GM23338 (cell line): Measurements from ENCODE around the gene COL25A1. TPM values are rescaled to one million over a fixed set of nuclear protein-coding genes. Genes with fewer than 3 reads are reported as not detected.

Experiments
- ATAC-seq: fragments of 200-7000 bp; cut with Tn5 transposase; 3 replicates; pipeline ENCODE4 v1.9.1; 2020
- DNase-seq: peaks from one replicate; pipeline ENCODE4 v3.0.0-alpha.2; 2015; ENCODE audit warnings: low spot score
- H2AFZ ChIP-seq: fragments of 200-600 bp; sonication (generic); 2 replicates; pipeline ENCODE4 v1.8.0; 2016; ENCODE audit warnings: antibody characterized with exemption, mild to moderate bottlenecking, moderate library complexity
- H3F3A ChIP-seq: fragments of 200-600 bp; sonication (generic); replicated peaks from 2 replicates; pipeline ENCODE4 v1.8.0; 2017; ENCODE audit warnings: antibody characterized with exemption, mixed run types, low read depth
- H3K27ac ChIP-seq: fragments of 200-600 bp; sonication (generic); 2 replicates; pipeline ENCODE4 v1.6.1; 2016; ENCODE audit warnings: low read depth
- H3K27me3 ChIP-seq: fragments of 200-600 bp; sonication (generic); 2 replicates; pipeline ENCODE4 v1.8.0; 2016; ENCODE audit warnings: mild to moderate bottlenecking, mixed run types, moderate library complexity; ENCODE audit not compliant: insufficient read depth
- H3K36me3 ChIP-seq: fragments of 200-600 bp; sonication (generic); 2 replicates; pipeline ENCODE4 v1.8.0; 2016; ENCODE audit warnings: mild to moderate bottlenecking; ENCODE audit not compliant: insufficient read depth
- H3K4me1 ChIP-seq: fragments of 200-600 bp; sonication (generic); 2 replicates; pipeline ENCODE4 v1.8.0; 2016; ENCODE audit warnings: mild to moderate bottlenecking, moderate library complexity; ENCODE audit not compliant: insufficient read depth
- H3K4me2 ChIP-seq: fragments of 200-600 bp; sonication (generic); 2 replicates; pipeline ENCODE4 v1.7.1; 2017; ENCODE audit warnings: mixed run types
- H3K4me3 ChIP-seq: fragments of 200-600 bp; sonication (generic); 2 replicates; pipeline ENCODE4 v1.6.1; 2016; ENCODE audit warnings: mixed run types
- H3K79me2 ChIP-seq: fragments of 200-600 bp; sonication (generic); replicated peaks from 2 replicates; pipeline ENCODE4 v1.8.0; 2017; ENCODE audit warnings: mild to moderate bottlenecking; ENCODE audit not compliant: insufficient read depth
- H3K9me2 ChIP-seq: fragments of 200-600 bp; sonication (generic); 2 replicates; pipeline ENCODE4 v1.8.0; 2017; ENCODE audit not compliant: insufficient read depth
- H4K20me1 ChIP-seq: fragments of 200-600 bp; sonication (generic); replicated peaks from 2 replicates; pipeline ENCODE4 v1.8.0; 2017; ENCODE audit warnings: mild to moderate bottlenecking; ENCODE audit not compliant: insufficient read depth
- H3K27ac Mint-ChIP-seq: 2 replicates; pipeline ENCODE4 v1.8.0; 2020; ENCODE audit warnings: inconsistent platforms, mild to moderate bottlenecking, moderate library complexity, mixed read lengths
- H3K27me3 Mint-ChIP-seq: 3 replicates; pipeline ENCODE4 v1.8.0; 2022; ENCODE audit warnings: low read depth, mild to moderate bottlenecking, moderate library complexity, mixed read lengths, inconsistent platforms; ENCODE audit not compliant: insufficient read depth, poor library complexity
- H3K36me3 Mint-ChIP-seq: 3 replicates; pipeline ENCODE4 v1.8.0; 2021; ENCODE audit warnings: low read depth, mild to moderate bottlenecking, inconsistent platforms, moderate library complexity, mixed read lengths
- H3K4me1 Mint-ChIP-seq: 3 replicates; pipeline ENCODE4 v1.8.0; 2020; ENCODE audit warnings: mild to moderate bottlenecking, inconsistent platforms, mixed read lengths
- H3K4me3 Mint-ChIP-seq: 3 replicates; pipeline ENCODE4 v1.8.0; 2021; ENCODE audit warnings: moderate library complexity, mild to moderate bottlenecking, inconsistent platforms, mixed read lengths
- H3K9me3 Mint-ChIP-seq: 3 replicates; pipeline ENCODE4 v1.8.0; 2020; ENCODE audit warnings: moderate library complexity, mild to moderate bottlenecking, inconsistent platforms, mixed read lengths
- CREB1 ChIP-seq: fragments of 250-450 bp; sonication (Bioruptor Pico); IDR thresholded peaks from 2 replicates; pipeline ENCODE4 v1.5.0; 2020; ENCODE audit warnings: low read depth, mild to moderate bottlenecking, moderate library complexity
- ETS1 ChIP-seq: IDR thresholded peaks from 2 replicates; pipeline ENCODE4 v1.6.1; 2016; ENCODE audit warnings: antibody characterized with exemption
- EZH2 ChIP-seq: fragments of 200-600 bp; sonication (generic); IDR thresholded peaks from one replicate; pipeline ENCODE4 v1.8.0; 2017; ENCODE audit warnings: antibody characterized with exemption, mild to moderate bottlenecking, low read depth; ENCODE audit not compliant: unreplicated experiment
- EZH2phosphoT487 ChIP-seq: fragments of 200-600 bp; sonication (generic); IDR thresholded peaks from one replicate; pipeline ENCODE4 v1.8.1; 2018; ENCODE audit warnings: antibody characterized with exemption; ENCODE audit not compliant: unreplicated experiment
- JUNB ChIP-seq: IDR thresholded peaks from one replicate; pipeline ENCODE4 v1.6.1; 2016; ENCODE audit warnings: antibody characterized with exemption; ENCODE audit not compliant: unreplicated experiment
- NANOG ChIP-seq: IDR thresholded peaks from 2 replicates; pipeline ENCODE4 v1.6.1; 2016; ENCODE audit warnings: antibody characterized with exemption, borderline replicate concordance
- POLR2AphosphoS5 ChIP-seq: IDR thresholded peaks from 2 replicates; pipeline ENCODE4 v1.6.1; 2016; ENCODE audit warnings: antibody characterized with exemption, low read depth
- REST ChIP-seq: IDR thresholded peaks from one replicate; pipeline ENCODE4 v1.6.1; 2018; ENCODE audit warnings: antibody characterized with exemption; ENCODE audit not compliant: unreplicated experiment
- STAT1 ChIP-seq: IDR thresholded peaks from one replicate; pipeline ENCODE4 v1.6.1; 2016; ENCODE audit warnings: antibody characterized with exemption; ENCODE audit not compliant: unreplicated experiment
- ZNF114 ChIP-seq: fragments of 250-450 bp; sonication (Bioruptor Pico); IDR thresholded peaks from 2 replicates; pipeline ENCODE4 v1.5.0; 2020; ENCODE audit warnings: mild to moderate bottlenecking, moderate library complexity
- ZNF331 ChIP-seq: fragments of 250-450 bp; sonication (Bioruptor Pico); IDR thresholded peaks from 2 replicates; pipeline ENCODE4 v1.5.0; 2020; ENCODE audit warnings: low read depth, mild to moderate bottlenecking, moderate library complexity
- ZNF462 ChIP-seq: fragments of 250-450 bp; sonication (Bioruptor Pico); IDR thresholded peaks from 2 replicates; pipeline ENCODE4 v1.5.0; 2020; ENCODE audit warnings: mild to moderate bottlenecking, moderate library complexity
- polyA plus RNA-seq: library from polyadenylated mRNA; unstranded; fragments of >200 nt; fragmentation: Nextera tagmentation; extraction: Ambion mirVana; gene quantifications from 2 replicates; pipeline ENCODE4 v1.2.1, GENCODE V29; 2016
- total RNA-seq: library from RNA; depleted of rRNA; stranded (reverse); fragments of >200 nt; shearing (Covaris generic); gene quantifications from 2 replicates; pipeline ENCODE4 v1.2.3, GENCODE V29; 2014

Gene COL25A1
- total and polyA plus RNA-seq, 2 experiments from 2014 or later, result 3.9 to 5.6 TPM

- TF ChIP-seq STAT1, result no peak
- TF ChIP-seq ETS1, result no peak
- TF ChIP-seq EZH2phosphoT487, result no peak
- no peak for TF ChIP-seq EZH2
- TF ChIP-seq POLR2AphosphoS5, result no peak
- TF ChIP-seq NANOG, result no peak
- no peak for TF ChIP-seq REST
- TF ChIP-seq CREB1 (CRISPR knock-in tag), result no peak
- no peak for TF ChIP-seq ZNF331
- no peak for TF ChIP-seq ZNF114
Measured at GRCh38 chr4:108839333-108839732, 463.1 kb downstream of the COL25A1 start (continued).

- no peak for ATAC-seq
- Histone ChIP-seq H4K20me1 (no peaks in the 10 kb centered on the region), H3K4me2 (no peak overlapping the region), H3K4me1 (no peaks in the 10 kb centered on the region), H3K27ac (no peak overlapping the region), H3K79me2 (no peaks in the 10 kb centered on the region), H3K9me2 (no peaks in the 10 kb centered on the region), H3K36me3 (no peaks in the 10 kb centered on the region), H3K4me3 (no peak overlapping the region), H2AFZ (no peak overlapping the region), H3F3A (no peaks in the 10 kb centered on the region), H3K27me3 (no peaks in the 10 kb centered on the region)
- Mint-ChIP-seq H3K27me3 (peaks cover 1% of the 10 kb centered on the region), H3K4me1 (no peaks in the 10 kb centered on the region), H3K9me3 (no peaks in the 10 kb centered on the region), H3K36me3 (no peaks in the 10 kb centered on the region), H3K4me3 (no peak overlapping the region), H3K27ac (no peak overlapping the region)
- DNase-seq, result no peak
- TF ChIP-seq ZNF331, result no peak
- TF ChIP-seq STAT1, result no peak
- TF ChIP-seq ZNF462, result no peak
- no peak for TF ChIP-seq ETS1
- TF ChIP-seq NANOG, result no peak
- no peak for TF ChIP-seq POLR2AphosphoS5
- no peak for TF ChIP-seq JUNB
- no peak for TF ChIP-seq EZH2
- TF ChIP-seq CREB1 (CRISPR knock-in tag), result no peak
Measured at GRCh38 chr4:108838451-108838850, 464.0 kb downstream of the COL25A1 start.
